Measurements from ENCODE around the gene RUNX2.

DNA sequence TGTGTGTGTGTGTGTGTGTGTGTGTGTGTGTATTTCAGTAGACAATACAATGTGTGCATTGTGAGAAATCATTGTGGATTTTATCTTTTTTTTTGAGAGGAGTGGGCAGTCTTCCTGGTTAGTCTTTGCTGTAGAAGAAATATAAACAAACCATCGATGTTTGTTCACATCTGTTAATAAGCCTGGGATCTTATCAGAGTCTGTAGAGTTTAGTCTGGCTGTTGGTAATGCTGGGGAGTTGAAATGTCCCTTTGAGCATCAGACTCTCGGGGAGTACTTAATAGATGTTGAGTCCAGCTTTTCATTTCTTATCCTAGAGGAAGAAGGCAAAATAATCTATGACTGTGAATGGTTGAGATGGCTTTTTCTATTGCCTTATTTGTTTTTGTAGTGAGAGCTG is 146.2 kb downstream of the RUNX2 start:
- TF ChIP-seq POLR2A (IDR thresholded peaks at IDR 0.05; ENCODE audit: low read depth, low read length), result no peak
- no peak for TF ChIP-seq POLR2AphosphoS5 (IDR thresholded peaks at IDR 0.05; ENCODE audit: low read depth, low read length)
